Adrenal gland (tissue), 12 donors: ENCODE measurements around the gene C4orf33. TPM values are rescaled to one million over a fixed set of nuclear protein-coding genes. Genes with fewer than 3 reads are reported as not detected.
"Not testable (repeated sequence)": the region's sequence is repeated elsewhere in the genome, so short reads cannot be mapped to it uniquely, and the experiment has no call there.

Source experiments
- DNase-seq, 7 donors: peaks; one replicate each; pipeline ENCODE4 v3.0.0-alpha.2; 2019 to 2020
- H3K27ac ChIP-seq, 5 donors: fragments of 200-600 bp; sonication (generic) in 4 of 5; 1 replicate in 3 of 5; 2 replicates in 2 of 5; pipeline versions ENCODE4 v1.5.1 to v1.8.0; 2016 to 2020; ENCODE audit warnings: mild to moderate bottlenecking in 1 of 5
- H3K27me3 ChIP-seq: fragments of 200-600 bp; 2 replicates; pipeline ENCODE4 v1.8.0; 2021
- H3K36me3 ChIP-seq, 2 donors: fragments of 200-600 bp; replicated peaks in 1 of 2; 1 replicate in 1 of 2; 2 replicates in 1 of 2; pipeline versions ENCODE4 v1.5.1 to v1.8.0; 2018 to 2022
- H3K4me1 ChIP-seq, 2 donors: fragments of 200-600 bp; replicated peaks in 1 of 2; 1 replicate in 1 of 2; 2 replicates in 1 of 2; pipeline versions ENCODE4 v1.5.1 to v1.8.0; 2018 to 2021
- H3K4me3 ChIP-seq, 4 donors: fragments of 200-600 bp; sonication (generic) in 3 of 4; one replicate each; pipeline ENCODE4 v1.5.1; 2016 to 2018
- H3K9me3 ChIP-seq, 3 donors: fragments of 200-600 bp; sonication (generic) in 1 of 3; replicated peaks in 1 of 3; 1 replicate in 2 of 3; 2 replicates in 1 of 3; pipeline versions ENCODE4 v1.5.1 to v1.8.0; 2016 to 2021
- CTCF ChIP-seq, 6 experiments: fragments of 450-650 bp in 4 of 6; fragments of 200-600 bp in 2 of 6; sonication (generic) in 1 of 6; IDR thresholded peaks; 1 replicate in 5 of 6; 2 replicates in 1 of 6; pipeline versions ENCODE4 v1.5.1 to v1.8.0; 2016 to 2021; ENCODE audit warnings: antibody characterized with exemption in 6 of 6, mild to moderate bottlenecking in 2 of 6, moderate library complexity in 1 of 6
- POLR2A ChIP-seq, 2 donors: fragments of 450-650 bp; IDR thresholded peaks; one replicate each; pipeline ENCODE4 v1.6.1; 2017; ENCODE audit warnings: antibody characterized with exemption in 2 of 2, mild to moderate bottlenecking in 2 of 2, moderate library complexity in 1 of 2
- WGBS, 4 donors: extraction: QIAGEN DNeasy Blood & Tissue Kit in 2 of 4; methylation state at CpG; one replicate each; pipeline versions ENCODE4 v1.1.5 to v1.1.7; 2013 to 2017; 5-methylcytosine and 5-hydroxymethylcytosine counted together
- intact Hi-C, 2 donors: fragments of 100-400 bp; cut with DNase I; formaldehyde crosslinking; loops; one replicate each; pipeline versions ENCODE4 v1.14.1 to v1.15.0; 2022 to 2023
- polyA plus RNA-seq, 3 donors: library from polyadenylated mRNA; stranded (reverse); fragments of 200-250 nt in 2 of 3; fragments of 350-450 nt in 1 of 3; fragmentation: Illumina TruSeq in 1 of 3; extraction: RNeasy Lipid Tissue Mini Kit (QIAGEN cat#74804) in 1 of 3; gene quantifications; one replicate each; pipeline ENCODE4 v1.2.3, GENCODE V29; 2013 to 2014
- total RNA-seq, 9 donors: library from RNA; depleted of rRNA in 4 of 9; stranded (reverse); fragments of >200 nt in 4 of 9; fragments of 120-200 nt in 1 of 9; fragmentation: NEBNext Ultra II Directional in 1 of 9; extraction: Animal tissue kit (Norgen Biotek cat#: 25700) in 1 of 9; gene quantifications; one replicate each; pipeline versions ENCODE4 v1.1.0 to v1.2.4, GENCODE V29; 2013 to 2023
- donor health status: healthy with polysubstance abuse.
- donor health status: Bipolar disorder and iron deficiency.
- donor health status: DM: yes; HTN: yes; CAD: no.
- donor health status: DM: no; HTN: no; CAD: no.
- donor health status: DM: no; HTN: no; CAD: no.
- donor health status: DM: yes; HTN: yes; CAD: no.

The C4orf33 gene
- total and polyA plus RNA-seq, 12 donors = 8.4 to 30.0 (median 11.3) TPM

- H3K9me3 ChIP-seq = no peaks in the 10 kb centered on the region
- TF ChIP-seq CTCF (IDR thresholded peaks at IDR 0.05) (no peak), POLR2A (IDR thresholded peaks at IDR 0.05) (no peak)
- no peaks in the 10 kb centered on the region for H3K27me3 ChIP-seq
- intact Hi-C loops = no loop called here
- 70 to 88% (median 77%) methylated on average over 1 of the region's 1 CpG for WGBS, 4 donors
- no peaks in the 10 kb centered on the region for H3K4me1 ChIP-seq
- no peak for DNase-seq
- H3K36me3 ChIP-seq = no peaks in the 10 kb centered on the region
- H3K4me3 ChIP-seq = no peak overlapping the region
- no peak overlapping the region for H3K27ac ChIP-seq
Measured at GRCh38 chr4:129113919-129114318, 18.0 kb downstream of the C4orf33 start.

- Histone ChIP-seq H3K27ac (no peak overlapping the region), H3K9me3 (no peaks in the 10 kb centered on the region), H3K27me3 (no peaks in the 10 kb centered on the region), H3K4me1 (no peaks in the 10 kb centered on the region), H3K4me3 (no peak overlapping the region), H3K36me3 (no peaks in the 10 kb centered on the region)
- DNase-seq = no peak
- TF ChIP-seq POLR2A (IDR thresholded peaks at IDR 0.05) = no peak
- TF ChIP-seq CTCF (IDR thresholded peaks at IDR 0.05) = no peak
- intact Hi-C loops = no loop called here
- WGBS, 4 donors = 84 to 94% (median 93%) methylated on average over 3 to 5 of the region's 5 CpGs
Measured at GRCh38 chr4:129117705-129118104, 21.8 kb downstream of the C4orf33 start.

- DNase-seq, H3K4me3 ChIP-seq, H3K27me3 ChIP-seq, H3K9me3 ChIP-seq, H3K36me3 ChIP-seq, intact Hi-C loops, H3K27ac ChIP-seq, H3K4me1 ChIP-seq: not testable (repeated sequence)
- WGBS, 4 donors = 93 to 97% (median 95%) methylated on average over 3 to 5 of the region's 5 CpGs
Measured at GRCh38 chr4:129126614-129127013, 30.7 kb downstream of the C4orf33 start.

- Histone ChIP-seq H3K27ac (no peak overlapping the region), H3K4me1 (no peaks in the 10 kb centered on the region), H3K27me3 (no peaks in the 10 kb centered on the region), H3K9me3 (no peaks in the 10 kb centered on the region), H3K36me3 (no peaks in the 10 kb centered on the region), H3K4me3 (no peak overlapping the region)
- no peak for DNase-seq
- 65 to 87% (median 82%) methylated on average over 2 of the region's 2 CpGs for WGBS, 4 donors
- TF ChIP-seq CTCF (IDR thresholded peaks at IDR 0.05) = no peak
- TF ChIP-seq POLR2A (IDR thresholded peaks at IDR 0.05) = no peak
- intact Hi-C loops = no loop called here
Measured at GRCh38 chr4:129129143-129129542, 33.2 kb downstream of the C4orf33 start.

GRCh38 chr4:129131343-129131742 is 35.4 kb downstream of the C4orf33 start:
- Histone ChIP-seq H3K36me3 (no peaks in the 10 kb centered on the region), H3K27me3 (no peaks in the 10 kb centered on the region), H3K9me3 (no peaks in the 10 kb centered on the region), H3K4me3 (no peak overlapping the region), H3K4me1 (no peaks in the 10 kb centered on the region), H3K27ac (no peak overlapping the region)
- no peak for DNase-seq
- WGBS, 4 donors = 76 to 85% (median 83%) methylated on average over 2 of the region's 2 CpGs
- intact Hi-C loops = no loop called here
- no peak for TF ChIP-seq CTCF (IDR thresholded peaks at IDR 0.05)
- no peak for TF ChIP-seq POLR2A (IDR thresholded peaks at IDR 0.05)
